Keratinocyte (primary cell): ENCODE data around the gene CELF2. TPM values are rescaled to one million over a fixed set of nuclear protein-coding genes. Genes with fewer than 3 reads are reported as not detected.

Experiments used
- DNase-seq: peaks from one replicate; pipeline ENCODE4 v3.0.0-alpha.2; 2011; ENCODE audit warnings: low read depth, missing footprints, low spot score
- FAIRE-seq: peaks from 2 replicates; lab custom pipeline; 2011; peaks lifted over from hg19 to GRCh38; lab: Jason Lieb, UNC
- H2AFZ ChIP-seq: 2 replicates; pipeline ENCODE4 v1.6.0; 2012; ENCODE audit warnings: low read length, control low read depth, inconsistent platforms; ENCODE audit not compliant: control insufficient read depth
- H3K27ac ChIP-seq: 2 replicates; pipeline ENCODE4 v1.5.1; 2011; ENCODE audit warnings: low read length; ENCODE audit not compliant: control insufficient read depth, insufficient read depth
- H3K27me3 ChIP-seq: 3 replicates; pipeline ENCODE4 v1.6.0; 2011; ENCODE audit warnings: low read length; ENCODE audit not compliant: control insufficient read depth, insufficient read depth; ENCODE audit errors: extremely low read depth
- H3K36me3 ChIP-seq, 2 experiments: 2 replicates in 1 of 2; 3 replicates in 1 of 2; pipeline ENCODE4 v1.5.1; 2011; ENCODE audit warnings: low read length in 2 of 2, mild to moderate bottlenecking in 1 of 2; ENCODE audit not compliant: control insufficient read depth in 2 of 2, insufficient read depth in 2 of 2; ENCODE audit errors: extremely low read depth in 1 of 2
- H3K4me1 ChIP-seq: 3 replicates; pipeline ENCODE4 v1.5.1; 2011; ENCODE audit warnings: low read length; ENCODE audit not compliant: control insufficient read depth, insufficient read depth; ENCODE audit errors: extremely low read depth
- H3K4me2 ChIP-seq: 3 replicates; pipeline ENCODE4 v1.6.0; 2011; ENCODE audit warnings: low read depth, low read length; ENCODE audit not compliant: control insufficient read depth, insufficient read depth; ENCODE audit errors: extremely low read depth
- H3K4me3 ChIP-seq, 3 experiments: fragments of 200-600 bp in 1 of 3; sonication (generic) in 1 of 3; 2 replicates in 2 of 3; 3 replicates in 1 of 3; pipeline ENCODE4 v1.5.1; 2011 to 2016; ENCODE audit warnings: low read length in 3 of 3, mild to moderate bottlenecking in 3 of 3, control low read depth in 2 of 3, inconsistent platforms in 1 of 3, low read depth in 1 of 3, mixed read lengths in 1 of 3, mixed run types in 1 of 3, moderate library complexity in 1 of 3; ENCODE audit not compliant: control insufficient read depth in 2 of 3, insufficient read depth in 2 of 3; ENCODE audit errors: extremely low read depth in 1 of 3
- H3K79me2 ChIP-seq: 2 replicates; pipeline ENCODE4 v1.6.0; 2012; ENCODE audit warnings: low read length; ENCODE audit not compliant: control insufficient read depth, insufficient read depth
- H3K9ac ChIP-seq: 3 replicates; pipeline ENCODE4 v1.6.0; 2011; ENCODE audit warnings: low read length; ENCODE audit not compliant: control insufficient read depth, insufficient read depth; ENCODE audit errors: extremely low read depth
- H3K9me1 ChIP-seq: 3 replicates; pipeline ENCODE4 v1.6.0; 2011; ENCODE audit warnings: low read length; ENCODE audit not compliant: control insufficient read depth, insufficient read depth; ENCODE audit errors: extremely low read depth
- H3K9me3 ChIP-seq: 2 replicates; pipeline ENCODE4 v1.5.1; 2012; ENCODE audit warnings: low read depth, low read length; ENCODE audit not compliant: control insufficient read depth
- H4K20me1 ChIP-seq: 3 replicates; pipeline ENCODE4 v1.6.0; 2011; ENCODE audit warnings: low read length; ENCODE audit not compliant: control insufficient read depth, insufficient read depth; ENCODE audit errors: extremely low read depth
- EZH2 ChIP-seq: IDR thresholded peaks from one replicate; pipeline ENCODE4 v1.6.1; 2012; ENCODE audit warnings: inconsistent platforms, mild to moderate bottlenecking, low read length, moderate library complexity
- dilution Hi-C: fragments of 300-500 bp; cut with MboI; formaldehyde crosslinking; loops from one replicate; pipeline ENCODE4 v1.7.0; 2020; ENCODE audit warnings: low sequenced_read_pairs; ENCODE audit not compliant: extremely low pct_ligation_motif_present
- polyA plus RNA-seq, 5 experiments: library from polyadenylated mRNA; depleted of rRNA in 3 of 5; stranded (reverse) in 3 of 5; stranded (forward) in 1 of 5; unstranded in 1 of 5; fragments of >200 nt; gene quantifications; 1 replicate in 1 of 5; 2 replicates in 3 of 5; 3 replicates in 1 of 5; pipeline versions ENCODE4 v1.2.1 to v1.2.3, GENCODE V29; 2011 to 2012; ENCODE audit warnings: missing spikeins in 2 of 5, low read depth in 1 of 5, low replicate concordance in 1 of 5
- TF ChIP-seq, protein P1 (sequence below), 3 experiments: IDR thresholded peaks in 1 of 3; conservative IDR thresholded peaks in 1 of 3; optimal IDR thresholded peaks in 1 of 3; 2 replicates in 2 of 3; 3 replicates in 1 of 3; pipeline versions ENCODE3 to v1.5.1; 2011; ENCODE audit warnings: low read length in 3 of 3, mild to moderate bottlenecking in 3 of 3, moderate library complexity in 2 of 3, control low read depth in 1 of 3, inconsistent platforms in 1 of 3; ENCODE audit not compliant: insufficient read depth in 2 of 3; ENCODE audit errors: extremely low read depth in 1 of 3

Gene CELF2
- polyA plus RNA-seq, 1 donor (not counting 4 experiments of a cell fraction or from before 2014, with no cell fraction given): 9.8 TPM

- Histone ChIP-seq H3K9ac (no peak overlapping the region), H3K4me3 (no peak overlapping the region), H3K27me3 (no peaks in the 10 kb centered on the region), H3K9me1 (no peaks in the 10 kb centered on the region), H2AFZ (no peak overlapping the region), H3K9me3 (no peaks in the 10 kb centered on the region), H4K20me1 (no peaks in the 10 kb centered on the region), H3K36me3 (no peaks in the 10 kb centered on the region), H3K4me2 (no peak overlapping the region), H3K4me1 (no peaks in the 10 kb centered on the region), H3K27ac (no peak overlapping the region), H3K79me2 (no peaks in the 10 kb centered on the region)
- TF ChIP-seq, protein P1, sequence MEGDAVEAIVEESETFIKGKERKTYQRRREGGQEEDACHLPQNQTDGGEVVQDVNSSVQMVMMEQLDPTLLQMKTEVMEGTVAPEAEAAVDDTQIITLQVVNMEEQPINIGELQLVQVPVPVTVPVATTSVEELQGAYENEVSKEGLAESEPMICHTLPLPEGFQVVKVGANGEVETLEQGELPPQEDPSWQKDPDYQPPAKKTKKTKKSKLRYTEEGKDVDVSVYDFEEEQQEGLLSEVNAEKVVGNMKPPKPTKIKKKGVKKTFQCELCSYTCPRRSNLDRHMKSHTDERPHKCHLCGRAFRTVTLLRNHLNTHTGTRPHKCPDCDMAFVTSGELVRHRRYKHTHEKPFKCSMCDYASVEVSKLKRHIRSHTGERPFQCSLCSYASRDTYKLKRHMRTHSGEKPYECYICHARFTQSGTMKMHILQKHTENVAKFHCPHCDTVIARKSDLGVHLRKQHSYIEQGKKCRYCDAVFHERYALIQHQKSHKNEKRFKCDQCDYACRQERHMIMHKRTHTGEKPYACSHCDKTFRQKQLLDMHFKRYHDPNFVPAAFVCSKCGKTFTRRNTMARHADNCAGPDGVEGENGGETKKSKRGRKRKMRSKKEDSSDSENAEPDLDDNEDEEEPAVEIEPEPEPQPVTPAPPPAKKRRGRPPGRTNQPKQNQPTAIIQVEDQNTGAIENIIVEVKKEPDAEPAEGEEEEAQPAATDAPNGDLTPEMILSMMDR (optimal IDR thresholded peaks at IDR 0.05 in 1 of 3, IDR thresholded peaks at IDR 0.05 in 1 of 3, conservative IDR thresholded peaks at IDR 0.05 in 1 of 3; ENCODE audit: extremely low read depth in 1 of 3, insufficient read depth in 2 of 3, low read length in 3 of 3): no peak
- TF ChIP-seq EZH2: no peak
- DNase-seq (no peak), FAIRE-seq (no peak)
- dilution Hi-C loops: no loop called here
Observed at GRCh38 chr10:11177926-11178471, 160.3 kb downstream of the CELF2 start.

DNA sequence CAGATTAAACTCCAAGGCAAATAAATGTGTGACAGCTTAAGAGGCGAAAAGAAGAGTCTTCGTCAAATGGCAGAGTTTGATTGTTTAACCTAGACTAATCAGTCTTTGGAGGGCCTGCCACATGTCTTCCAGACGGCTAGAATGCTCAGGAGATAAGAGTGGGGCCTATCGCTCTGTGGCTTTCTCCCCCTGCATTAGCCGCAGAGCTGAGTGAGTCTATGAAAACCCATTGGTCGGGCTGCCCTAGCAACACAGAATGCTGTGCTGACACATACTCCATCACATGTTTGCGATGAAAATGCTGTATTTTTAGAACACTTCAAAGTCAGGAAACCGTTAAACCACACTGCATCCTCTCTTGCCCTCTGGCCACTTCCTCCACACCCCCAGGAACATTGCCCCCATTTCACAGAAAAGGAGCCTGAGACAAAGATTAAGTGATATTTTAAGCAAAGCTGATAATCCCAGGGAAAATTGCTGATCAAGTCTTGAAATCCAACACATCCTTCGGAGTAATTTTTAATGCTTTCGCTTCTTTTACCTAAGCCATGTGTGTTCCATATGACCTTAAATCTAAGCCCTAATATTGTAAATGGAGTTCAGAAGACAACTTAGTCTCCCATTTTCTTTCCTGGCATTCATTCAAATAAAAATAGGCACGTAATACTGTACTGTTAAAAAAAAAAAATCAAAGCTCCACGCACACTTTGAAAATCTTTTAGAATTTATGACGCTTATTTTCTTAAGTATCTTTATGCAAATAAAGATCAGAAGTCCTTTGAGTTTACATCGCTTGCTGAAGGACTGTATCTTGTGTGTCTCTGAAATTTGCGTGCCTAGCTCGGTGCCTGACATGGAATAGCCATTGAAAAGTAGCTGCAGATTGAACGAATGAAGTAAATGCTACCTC lies 161.2 kb downstream of the CELF2 start:
- no peak for TF ChIP-seq EZH2
- TF ChIP-seq, protein P1 (optimal IDR thresholded peaks at IDR 0.05 in 1 of 3, IDR thresholded peaks at IDR 0.05 in 1 of 3, conservative IDR thresholded peaks at IDR 0.05 in 1 of 3; ENCODE audit: extremely low read depth in 1 of 3, insufficient read depth in 2 of 3, low read length in 3 of 3): no peak
- no peak overlapping the region for H3K9ac ChIP-seq
- no peaks in the 10 kb centered on the region for H3K9me3 ChIP-seq
- no peak overlapping the region for H3K27ac ChIP-seq
- dilution Hi-C loops: no loop called here
- DNase-seq: no peak
- no peak overlapping the region for H3K4me3 ChIP-seq
- H3K4me2 ChIP-seq: no peak overlapping the region
- no peaks in the 10 kb centered on the region for H3K27me3 ChIP-seq
- H3K36me3 ChIP-seq: no peaks in the 10 kb centered on the region
- H4K20me1 ChIP-seq: no peaks in the 10 kb centered on the region
- no peak for FAIRE-seq
- H3K9me1 ChIP-seq: no peaks in the 10 kb centered on the region
- no peaks in the 10 kb centered on the region for H3K4me1 ChIP-seq
- no peaks in the 10 kb centered on the region for H3K79me2 ChIP-seq
- H2AFZ ChIP-seq: no peak overlapping the region
